Measurements from ENCODE around the gene NOA1.
"Not testable (repeated sequence)": the region's sequence is repeated elsewhere in the genome, so short reads cannot be mapped to it uniquely, and the experiment has no call there.

The NOA1 gene

DNA sequence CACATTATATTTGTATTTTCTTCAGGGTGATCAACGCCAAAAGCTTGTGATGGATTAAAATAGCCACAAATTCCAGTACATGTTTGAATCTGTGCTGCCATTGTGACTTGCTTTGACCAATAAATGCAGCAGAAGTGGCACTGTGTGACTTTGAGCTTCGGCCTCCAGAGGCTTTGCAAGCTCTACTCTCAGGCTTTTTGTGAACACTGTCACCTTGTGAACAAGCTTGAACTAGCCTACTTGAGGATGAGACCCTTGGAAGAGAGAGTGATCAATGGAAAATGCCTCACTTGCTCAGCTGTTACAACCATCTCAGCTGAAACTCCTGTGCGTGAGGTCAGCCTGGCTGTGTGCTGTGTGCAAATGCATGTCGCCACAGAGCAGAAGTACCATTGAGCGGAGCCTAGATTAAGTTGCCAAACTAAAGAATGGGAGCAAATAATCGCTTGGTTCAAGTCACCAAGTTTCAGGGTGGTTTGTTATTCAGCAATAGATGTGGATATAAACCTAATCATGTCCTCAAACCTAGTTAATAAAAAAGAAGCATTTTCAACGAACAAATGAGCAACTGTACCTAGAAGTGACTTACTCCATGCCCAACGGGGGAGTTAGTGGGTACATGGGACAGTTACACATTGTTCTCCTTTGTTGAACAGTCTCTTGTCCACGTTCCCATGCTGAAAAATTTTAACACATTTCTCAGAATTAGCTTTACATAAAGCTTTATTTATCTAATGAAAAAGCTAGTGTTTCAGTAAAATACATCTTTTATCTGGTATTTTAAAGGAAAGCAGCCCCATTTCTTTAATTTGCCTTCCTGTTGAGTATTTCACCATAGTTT lies 23.5 kb downstream of the NOA1 start:
- no peak for DNase-seq

DNA sequence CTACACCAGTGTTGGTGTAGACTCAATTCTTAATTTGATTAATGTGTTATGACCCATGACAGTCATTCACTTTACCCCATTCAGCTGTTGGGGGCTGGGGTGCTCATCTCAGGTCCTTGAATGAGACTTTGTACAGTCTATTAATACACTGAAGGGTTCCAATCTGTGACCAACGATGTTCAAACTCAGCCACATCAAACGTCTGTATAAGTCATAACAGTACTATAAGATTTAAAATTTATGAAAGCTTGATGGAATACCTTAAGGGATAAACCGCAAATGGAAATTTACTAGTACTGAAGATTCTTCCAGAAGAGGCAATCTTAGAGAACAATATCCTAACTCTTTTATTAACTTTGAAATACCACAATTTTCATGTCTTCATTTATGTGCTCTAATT lies 36.0 kb downstream of the NOA1 start:
- no peak for DNase-seq

DNA sequence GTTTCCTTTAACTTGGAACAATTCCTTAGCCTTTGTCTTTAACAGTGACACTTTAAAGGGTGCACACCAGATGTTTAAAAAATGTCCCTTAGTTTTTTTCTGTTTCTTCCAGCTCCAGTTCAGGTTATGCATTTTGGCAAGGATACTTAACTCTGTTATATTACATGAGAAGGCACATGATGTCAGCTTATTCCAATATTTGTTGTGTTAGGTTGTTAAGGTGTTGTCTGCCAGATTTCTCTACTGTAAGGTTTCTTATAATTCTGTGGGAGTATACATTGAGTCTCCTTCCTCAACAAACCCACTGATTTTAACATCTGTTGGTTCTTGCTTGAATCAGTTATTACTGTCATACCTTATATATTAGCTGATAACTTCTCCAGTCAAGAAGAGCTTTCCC lies 36.4 kb downstream of the NOA1 start:
- DNase-seq: no peak

DNA sequence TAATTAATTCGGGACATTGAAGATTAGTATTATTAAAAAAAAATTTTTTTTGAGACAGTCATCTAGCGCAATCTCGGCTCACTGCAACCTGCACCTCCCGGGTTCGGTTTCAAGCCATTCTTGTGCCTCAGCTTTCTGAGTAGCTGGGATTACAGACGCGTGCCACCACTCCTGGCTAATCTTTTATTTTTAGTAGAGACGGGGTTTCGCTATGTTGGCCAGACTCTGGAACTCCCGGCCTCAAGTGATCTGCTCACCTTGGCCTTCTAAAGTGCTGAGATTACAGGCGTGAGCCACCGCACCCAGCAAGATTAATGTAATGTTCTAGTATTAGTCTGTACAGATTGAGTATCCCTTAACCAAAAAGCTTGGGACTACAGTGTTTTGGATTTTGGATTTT lies 37.0 kb downstream of the NOA1 start:
- DNase-seq: no peak

DNA sequence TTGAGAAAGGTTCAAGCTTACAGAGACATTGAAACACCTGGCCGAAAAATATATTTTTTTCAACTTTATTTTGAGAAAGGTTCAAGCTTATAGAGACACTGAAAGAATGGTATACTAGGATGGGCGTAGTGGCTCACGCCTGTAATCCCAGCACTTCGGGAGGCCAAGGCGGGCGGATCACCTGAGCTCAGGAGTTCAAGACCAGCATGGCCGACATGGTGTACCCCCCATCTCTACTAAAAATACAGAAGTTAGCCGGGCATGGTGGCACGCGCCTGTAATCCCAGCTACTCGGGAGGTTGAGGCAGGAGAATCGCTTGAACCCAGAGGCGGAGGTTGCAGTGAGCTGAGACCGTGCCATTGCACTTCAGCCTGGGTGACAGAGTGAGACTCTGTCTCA lies 37.6 kb downstream of the NOA1 start:
- not testable (repeated sequence) for DNase-seq

DNA sequence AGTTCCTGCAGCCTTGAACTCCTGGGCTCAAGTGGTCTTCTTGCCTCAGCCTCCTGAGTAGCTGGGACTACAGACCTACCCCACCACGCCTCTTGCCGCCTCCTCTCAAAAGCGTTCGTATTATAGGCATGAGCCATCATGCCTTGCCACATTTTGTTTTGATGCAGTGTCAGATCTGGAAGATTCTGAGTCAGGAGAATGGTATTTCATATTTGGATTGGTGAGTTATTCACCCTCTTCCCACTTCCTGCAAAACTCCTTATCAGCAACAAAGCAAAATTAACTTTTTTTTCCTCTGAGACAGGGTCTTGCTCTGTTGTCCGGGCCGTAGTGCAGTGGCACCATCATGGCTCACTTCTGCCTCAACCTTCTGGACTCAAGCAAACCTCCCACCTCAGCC lies 40.1 kb downstream of the NOA1 start:
- DNase-seq: no peak

DNA sequence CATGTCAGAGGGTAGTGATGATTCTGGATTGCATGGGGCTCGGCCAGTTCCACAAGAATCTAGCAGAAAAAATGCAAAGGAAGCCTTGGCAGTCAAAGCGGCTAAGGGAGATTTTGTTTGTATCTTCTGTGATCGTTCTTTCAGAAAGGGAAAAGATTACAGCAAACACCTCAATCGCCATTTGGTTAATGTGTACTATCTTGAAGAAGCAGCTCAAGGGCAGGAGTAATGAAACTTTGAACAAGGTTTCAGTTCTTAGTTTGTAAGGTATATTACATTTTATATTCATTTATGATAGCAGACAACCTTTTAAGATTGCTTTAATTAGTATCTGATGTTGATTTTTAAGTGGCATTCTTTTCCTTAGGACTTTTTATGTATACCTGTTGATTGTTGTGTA lies 45.5 kb downstream of the NOA1 start:
- DNase-seq: no peak

DNA sequence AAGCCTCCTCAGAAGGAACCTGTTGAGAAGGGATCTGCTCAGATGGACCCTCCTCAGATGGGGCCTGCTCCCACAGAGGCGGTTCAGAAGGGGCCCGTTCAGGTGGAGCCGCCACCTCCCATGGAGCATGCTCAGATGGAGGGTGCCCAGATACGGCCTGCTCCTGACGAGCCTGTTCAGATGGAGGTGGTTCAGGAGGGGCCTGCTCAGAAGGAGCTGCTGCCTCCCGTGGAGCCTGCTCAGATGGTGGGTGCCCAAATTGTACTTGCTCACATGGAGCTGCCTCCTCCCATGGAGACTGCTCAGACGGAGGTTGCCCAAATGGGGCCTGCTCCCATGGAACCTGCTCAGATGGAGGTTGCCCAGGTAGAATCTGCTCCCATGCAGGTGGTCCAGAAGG lies 46.8 kb downstream of the NOA1 start:
- DNase-seq: no peak

DNA sequence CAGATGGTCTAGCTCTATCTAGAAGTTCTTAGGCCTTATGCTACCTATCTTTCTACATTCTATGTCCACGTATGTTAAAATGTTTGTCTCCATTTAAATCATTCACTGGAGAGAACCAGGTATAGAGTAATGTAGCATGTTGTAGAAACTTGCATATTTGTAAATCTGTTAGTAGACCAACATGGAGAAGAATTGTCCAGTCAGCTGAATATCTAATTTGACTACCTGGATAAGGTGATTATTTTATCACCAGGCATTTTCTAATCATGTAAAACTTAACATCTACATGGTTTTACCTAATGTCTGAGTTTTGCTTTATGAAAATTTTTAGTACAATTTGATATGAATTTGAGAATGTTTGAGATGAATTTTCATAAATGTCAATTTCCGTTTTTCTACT lies 50.2 kb downstream of the NOA1 start:
- no peak for DNase-seq

DNA sequence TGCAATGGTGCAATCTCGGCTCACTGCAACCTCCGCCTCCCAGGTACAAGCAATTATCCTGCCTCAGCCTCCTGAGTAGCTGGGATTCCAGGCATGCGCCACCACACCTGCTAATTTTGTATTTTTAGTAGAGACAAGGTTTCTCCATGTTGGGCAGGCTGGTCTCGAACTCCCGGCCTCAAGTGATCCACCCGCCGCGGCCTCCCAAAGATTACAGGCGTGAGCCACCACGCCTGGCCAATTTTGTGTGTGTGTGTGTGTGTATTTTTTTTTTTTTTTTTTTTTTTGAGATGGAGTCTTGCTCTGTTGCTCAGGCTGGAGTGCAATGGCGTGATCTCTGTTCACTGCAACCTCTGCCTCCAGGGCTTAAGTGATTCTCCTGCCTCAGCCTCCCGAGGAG lies 62.4 kb downstream of the NOA1 start:
- not testable (repeated sequence) for DNase-seq

DNA sequence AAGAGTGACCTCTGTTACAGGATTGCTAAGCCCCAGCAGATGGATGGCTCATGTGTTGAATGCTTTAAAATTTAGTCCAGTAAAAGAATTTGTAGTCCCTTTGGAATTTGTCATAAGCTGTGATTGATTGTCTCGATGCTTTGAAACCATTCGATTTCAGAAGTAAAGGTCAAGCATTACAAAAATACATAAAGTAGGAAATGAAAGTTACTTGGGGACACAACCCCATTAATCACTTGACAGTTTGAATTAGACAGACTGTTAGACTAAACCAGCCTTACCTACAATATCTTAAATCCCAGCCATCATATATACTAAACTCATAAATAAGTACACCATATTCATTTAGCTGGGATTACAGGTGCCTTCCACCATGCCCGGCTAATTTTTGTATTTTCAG lies 63.1 kb downstream of the NOA1 start:
- DNase-seq: no peak

Measured in NCI-H146 (cell line).